Activated CD4-positive, alpha-beta T cell treated with anti-CD3 and anti-CD28 coated beads for 24 hours (primary cell): ENCODE measurements around the gene PPOX.

ENCODE experiments used
- DNase-seq, 2 donors: peaks; one replicate each; pipeline ENCODE4 v3.0.0-alpha.2; 2020; ENCODE audit warnings: low read depth in 2 of 2

PPOX gene

DNA sequence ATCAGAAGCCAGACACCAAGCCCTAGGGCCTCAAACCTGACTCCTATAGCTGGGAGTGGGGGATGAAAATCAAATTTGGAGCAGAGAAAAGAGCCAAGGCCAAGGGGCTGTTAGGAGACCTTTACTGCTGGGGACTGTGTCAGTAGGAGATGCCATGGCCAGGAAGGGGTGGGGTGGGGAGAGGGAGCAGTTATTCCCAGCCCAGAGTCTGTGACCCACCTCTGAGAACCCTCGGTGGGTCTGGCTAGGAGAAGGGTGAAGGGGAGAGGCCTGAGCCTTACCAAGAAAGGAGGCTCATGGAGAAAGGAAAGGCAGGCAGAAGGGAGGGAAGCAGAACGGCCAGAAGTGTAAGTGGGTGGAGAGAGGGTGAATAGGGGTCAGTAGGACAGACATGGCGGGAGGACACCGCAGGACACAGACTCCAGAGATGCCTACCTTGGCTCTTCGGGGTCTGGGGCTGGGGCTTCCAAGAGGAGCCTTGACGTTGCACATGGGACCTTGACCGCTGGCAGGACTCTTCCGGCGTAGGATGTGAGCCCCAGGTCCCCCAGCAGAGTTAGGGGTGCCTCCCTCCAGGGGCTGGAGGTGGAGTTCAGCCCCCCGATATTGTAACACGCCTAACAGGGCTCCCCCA, 31.5 kb downstream of the PPOX start:
- DNase-seq = no peak

DNA sequence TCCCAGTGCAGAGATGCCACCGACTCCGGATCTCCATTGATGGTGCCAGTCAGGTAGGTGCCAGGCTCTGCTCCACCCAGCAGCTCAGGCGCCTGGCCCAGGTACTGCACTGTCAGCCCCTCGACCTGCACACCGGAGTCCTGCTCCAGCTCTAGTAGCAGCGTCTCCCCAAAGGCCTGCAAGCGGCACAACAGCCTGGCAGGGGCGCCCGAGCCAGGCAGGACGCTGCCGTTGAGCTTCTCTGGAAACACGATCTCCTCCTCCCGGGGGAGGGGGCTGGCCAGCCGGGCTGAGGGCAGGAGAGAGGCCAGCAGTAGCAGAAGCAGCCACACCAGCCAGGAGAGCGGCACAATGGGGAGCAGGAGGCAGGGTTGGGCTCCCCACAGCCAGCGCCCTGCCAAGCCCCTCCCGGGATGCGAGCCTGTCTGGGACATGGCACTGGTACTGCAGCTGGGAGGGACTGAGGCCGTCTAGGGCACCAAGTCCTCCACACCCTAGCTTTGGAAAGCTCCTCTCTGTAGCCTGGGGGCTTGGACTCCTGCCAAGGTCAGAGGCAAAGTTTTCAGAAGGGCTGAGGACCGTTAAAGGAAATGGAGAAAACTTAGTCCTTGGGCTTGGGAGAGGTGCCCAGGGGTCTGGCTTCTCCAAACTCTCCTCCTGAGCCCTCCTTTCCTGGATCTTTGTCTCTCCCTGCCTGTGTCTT, 32.1 kb downstream of the PPOX start:
- no peak for DNase-seq

DNA sequence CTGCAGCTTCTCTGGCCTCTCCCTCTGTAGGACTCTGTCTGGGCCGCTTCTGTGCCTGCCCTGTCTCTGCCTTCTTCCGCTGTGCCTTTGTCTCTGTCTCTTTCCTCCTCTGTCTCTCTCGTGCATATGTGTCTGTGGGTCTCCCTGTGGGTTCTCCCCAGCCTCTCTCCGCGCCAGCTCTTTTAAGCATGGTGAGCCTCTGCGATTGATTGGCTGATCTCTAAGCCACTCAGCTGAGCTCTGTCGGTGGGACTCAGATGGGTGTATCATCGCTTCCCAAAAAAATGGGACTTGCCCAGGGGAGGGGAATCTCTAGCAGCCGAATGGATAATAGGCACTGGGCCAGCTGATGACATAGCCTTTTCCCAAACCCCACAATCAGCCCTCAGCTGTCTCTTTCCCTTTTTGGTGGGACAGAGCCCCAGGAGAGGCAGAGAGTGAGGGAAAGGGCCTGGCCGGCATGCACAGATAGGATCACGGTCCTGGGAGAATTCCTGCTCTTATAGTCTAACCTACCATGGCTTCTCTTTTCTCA, 32.7 kb downstream of the PPOX start, which contains the start of gene ADAMTS4:
TSS of gene ADAMTS4 (minus strand) at position 158 of the 535 bp plus-strand sequence. CDS start 427 bp downstream, outside the sequence.
- no peak for DNase-seq

DNA sequence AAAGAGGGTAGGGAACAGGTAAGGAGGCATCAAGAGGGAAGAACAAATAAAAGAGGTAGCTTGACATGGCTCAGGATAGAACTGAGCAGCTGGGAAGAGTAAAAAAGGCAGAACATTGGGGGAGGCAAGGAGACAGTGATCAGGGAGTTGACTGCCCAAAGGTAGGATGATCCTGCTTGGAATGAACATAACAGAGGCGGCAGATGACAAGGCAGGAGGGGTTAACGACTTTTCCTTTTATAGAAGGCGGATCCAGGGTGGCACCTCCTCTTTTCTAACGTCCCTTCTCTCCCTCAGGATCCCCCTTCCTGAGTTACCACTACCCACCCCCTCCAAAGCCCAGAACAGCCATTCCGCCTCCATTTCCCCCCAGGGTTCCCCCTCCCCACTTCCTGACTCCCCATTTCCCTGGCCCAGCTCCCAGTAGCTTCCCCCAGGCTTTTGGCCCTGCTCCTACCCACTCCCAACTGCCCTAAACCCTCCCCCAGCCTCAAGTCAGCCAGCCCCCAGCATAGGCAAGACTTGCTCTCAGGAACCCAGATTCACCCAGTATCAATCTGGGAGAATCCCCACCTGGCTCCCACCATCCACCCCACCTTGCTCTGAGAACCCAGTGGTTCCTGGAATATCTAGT, 33.4 kb downstream of the PPOX start:
- no peak for DNase-seq

DNA sequence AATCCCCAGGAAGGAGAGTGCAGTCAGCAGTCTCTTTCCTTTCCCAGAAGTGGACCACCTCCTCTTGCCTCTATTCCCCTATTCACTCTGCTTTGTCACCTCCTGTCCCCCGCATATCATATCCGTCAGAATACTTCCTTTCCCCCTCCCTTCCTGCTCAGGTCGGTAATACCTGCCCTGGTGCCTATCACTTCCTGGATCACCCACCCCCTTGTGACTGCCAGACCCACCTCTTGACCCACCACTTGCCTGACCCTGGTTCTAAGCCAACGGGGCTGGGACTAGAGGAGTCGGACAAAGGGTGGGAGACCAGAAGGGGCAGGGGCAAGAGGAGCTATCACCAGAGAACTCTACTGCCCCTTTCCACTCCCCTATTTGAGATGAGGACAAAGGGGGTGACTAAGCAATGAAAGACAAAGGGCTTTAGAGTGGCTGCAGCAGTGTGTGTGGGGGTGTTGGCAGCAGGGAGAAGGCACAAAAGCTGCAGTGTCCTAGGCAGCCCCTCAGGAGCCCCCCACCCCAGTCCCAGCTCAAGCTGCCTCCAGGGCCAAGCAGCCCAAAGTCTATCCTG, 34.3 kb downstream of the PPOX start:
- DNase-seq = no peak

DNA sequence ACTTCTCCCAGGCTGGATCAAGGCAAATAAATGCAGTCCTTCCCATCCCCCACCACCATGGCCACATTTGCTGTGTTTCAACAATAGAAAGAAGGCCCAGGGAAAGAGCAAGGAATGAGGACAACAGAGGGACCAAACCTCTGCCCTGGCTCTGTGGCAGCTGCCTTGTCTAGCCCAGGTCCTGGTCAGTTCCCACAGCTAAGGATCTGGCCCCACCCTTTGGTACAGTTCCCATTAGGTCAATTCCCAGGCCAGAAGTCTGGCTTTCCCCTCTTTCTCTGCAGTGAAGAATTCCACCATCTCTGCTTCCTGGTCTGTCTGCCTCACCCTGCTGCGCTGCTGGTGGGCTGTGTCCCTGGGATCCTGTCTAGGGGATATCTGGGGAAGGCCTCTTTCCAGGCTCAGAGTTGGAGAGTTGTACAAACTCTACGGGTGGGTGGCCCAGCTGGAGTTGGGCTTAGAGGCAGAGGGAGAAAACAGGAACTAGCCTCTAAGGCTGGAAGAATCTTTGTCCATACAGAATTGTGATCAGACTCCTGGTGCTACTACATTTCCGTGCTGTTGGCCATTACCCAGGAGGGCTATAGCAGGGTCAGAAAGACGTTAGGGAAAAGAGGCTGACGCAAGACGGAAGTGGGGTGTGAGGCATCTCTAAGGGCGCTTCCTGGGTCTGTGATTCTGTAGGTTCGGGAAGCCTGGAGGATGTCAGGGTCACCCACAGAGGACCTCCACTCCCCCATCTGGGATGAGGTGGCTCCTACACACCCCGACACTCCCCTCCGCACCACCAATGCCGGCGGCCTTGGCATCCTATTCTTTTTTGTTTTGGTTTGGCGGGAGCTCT, 35.0 kb downstream of the PPOX start:
- DNase-seq = no peak

DNA sequence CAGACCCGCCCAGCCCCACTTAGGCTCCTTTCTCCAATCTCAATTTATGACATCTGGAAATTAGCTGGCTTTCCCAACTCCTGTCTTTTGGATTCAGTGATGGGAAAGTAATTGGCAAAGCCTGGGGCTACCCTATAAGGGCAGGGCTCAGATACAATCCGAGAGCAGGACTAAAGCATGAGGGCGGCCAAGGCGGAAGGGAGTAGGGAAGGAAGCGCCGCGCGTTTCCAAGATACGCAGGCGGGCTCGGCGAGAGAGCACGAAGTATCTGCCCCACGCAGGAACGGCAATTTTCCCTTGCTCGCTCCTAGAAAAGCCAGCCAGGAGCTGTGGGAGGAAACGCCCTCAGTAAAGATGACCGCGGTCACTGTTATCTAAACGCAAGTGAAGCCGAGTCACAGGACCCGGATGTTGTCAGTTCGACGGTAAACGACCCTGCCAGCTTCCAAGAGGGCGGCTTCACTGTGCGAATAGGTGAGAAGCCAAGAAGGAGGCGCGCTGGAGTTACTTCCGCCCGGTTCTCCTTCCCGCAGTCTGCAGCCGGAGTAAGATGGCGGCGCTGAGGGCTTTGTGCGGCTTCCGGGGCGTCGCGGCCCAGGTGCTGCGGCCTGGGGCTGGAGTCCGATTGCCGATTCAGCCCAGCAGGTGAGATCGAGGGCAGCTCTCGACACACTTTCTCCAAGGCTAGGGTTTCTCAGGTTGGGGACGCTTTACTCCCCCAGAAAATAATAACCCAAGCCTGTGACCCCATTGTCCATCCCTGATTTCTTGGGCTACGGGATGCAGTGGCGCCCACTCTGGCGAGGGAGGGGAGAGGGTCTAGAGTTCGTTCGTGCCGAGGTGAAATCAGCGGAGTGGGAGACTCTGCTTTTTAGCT, 35.8 kb downstream of the PPOX start, which contains the start of gene NDUFS2:
TSS of gene NDUFS2 (plus strand) at position 532 of the 877 bp plus-strand sequence. CDS start at position 551, 19 bp downstream.
- peak; percentile 88 to 89 for DNase-seq

DNA sequence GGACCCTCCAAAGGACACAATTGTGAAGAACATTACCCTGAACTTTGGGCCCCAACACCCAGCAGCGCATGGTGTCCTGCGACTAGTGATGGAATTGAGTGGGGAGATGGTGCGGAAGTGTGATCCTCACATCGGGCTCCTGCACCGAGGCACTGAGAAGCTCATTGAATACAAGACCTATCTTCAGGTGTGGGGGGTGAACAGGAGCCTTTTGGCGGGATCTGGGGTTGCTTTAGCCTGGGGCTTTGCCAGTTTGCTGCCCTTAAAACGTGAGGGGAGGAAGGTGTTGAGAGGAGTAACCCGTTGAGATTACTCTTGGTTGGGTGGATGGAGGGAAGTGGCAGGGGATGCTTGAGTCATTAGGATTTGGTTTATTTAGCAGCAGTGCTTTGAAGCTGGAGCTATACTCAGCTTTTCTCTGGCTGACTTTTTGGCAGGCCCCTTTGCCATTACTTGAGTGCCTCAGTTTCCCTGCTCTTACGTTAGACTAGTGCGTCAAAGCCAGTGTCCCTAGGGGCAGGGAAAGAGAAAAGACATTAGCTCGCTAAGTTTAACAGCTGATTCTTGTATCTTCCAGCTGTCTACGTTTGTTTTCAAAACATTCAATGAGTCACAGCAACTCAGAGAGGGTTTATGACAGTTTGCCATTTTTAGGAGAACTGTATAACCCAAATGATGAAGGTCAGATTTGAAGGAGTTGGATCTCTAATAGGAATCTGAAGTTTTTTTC, 40.4 kb downstream of the PPOX start:
- no peak for DNase-seq

DNA sequence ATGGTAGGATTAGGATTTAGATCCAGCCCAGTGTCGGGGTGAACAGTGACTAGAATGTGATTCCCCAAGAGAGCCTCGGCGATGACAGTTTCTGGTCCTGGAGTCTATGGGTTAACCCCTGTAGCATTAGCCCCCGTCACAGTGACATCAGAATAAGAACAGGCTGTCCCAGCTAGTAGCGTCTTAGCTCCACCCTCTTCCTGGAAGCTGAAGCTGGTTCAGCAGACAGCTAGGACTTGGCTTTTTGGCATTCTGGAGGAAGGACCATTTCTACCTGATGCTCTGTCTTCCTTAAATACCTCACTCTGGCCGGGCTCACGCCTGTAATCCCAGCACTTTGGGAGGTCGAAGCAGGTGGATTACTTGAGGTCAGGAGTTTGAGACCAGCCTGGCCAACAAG, 40.9 kb downstream of the PPOX start:
- DNase-seq = no peak

DNA sequence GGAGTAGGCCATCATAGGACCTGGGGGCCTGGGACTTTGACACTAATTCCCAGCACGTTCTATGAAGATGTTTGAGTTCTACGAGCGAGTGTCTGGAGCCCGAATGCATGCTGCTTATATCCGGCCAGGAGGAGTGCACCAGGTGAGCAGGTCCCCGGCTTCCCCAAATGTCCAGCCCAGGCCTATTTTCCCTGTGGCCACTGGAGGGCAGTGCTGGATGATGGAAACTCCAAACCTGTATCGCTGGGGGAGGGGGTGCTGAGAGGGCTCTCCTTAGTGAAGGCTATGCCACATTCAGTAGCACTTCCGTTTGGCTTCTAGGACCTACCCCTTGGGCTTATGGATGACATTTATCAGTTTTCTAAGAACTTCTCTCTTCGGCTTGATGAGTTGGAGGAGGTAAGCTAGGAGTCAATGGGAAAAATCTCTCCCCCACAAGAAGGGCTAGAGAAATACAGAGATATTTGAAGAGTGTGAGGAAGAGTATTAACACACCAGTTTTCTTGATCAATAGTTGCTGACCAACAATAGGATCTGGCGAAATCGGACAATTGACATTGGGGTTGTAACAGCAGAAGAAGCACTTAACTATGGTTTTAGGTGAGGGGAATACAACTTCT, 43.7 kb downstream of the PPOX start:
- peak; percentile 61 to 64 for DNase-seq

DNA sequence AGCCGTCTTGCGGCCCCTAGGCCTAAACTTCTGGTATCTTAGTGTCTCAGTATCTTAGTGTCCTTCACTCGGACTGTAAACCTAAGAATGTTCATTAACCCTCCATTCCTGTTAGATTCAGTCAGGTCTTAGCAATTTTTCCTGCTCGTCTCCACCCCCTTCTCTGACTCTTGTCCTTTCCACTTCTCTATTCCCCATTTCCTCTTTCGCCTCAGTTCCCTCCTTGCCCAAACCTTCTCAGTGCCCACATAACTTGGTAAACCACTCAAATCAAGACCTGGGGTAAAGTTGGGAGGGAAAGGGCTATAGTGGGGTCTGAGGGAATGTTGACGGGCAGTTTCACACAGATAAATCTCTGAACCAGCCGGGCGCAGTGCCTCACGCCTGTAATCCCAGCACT, 48.1 kb downstream of the PPOX start:
- DNase-seq = no peak

DNA sequence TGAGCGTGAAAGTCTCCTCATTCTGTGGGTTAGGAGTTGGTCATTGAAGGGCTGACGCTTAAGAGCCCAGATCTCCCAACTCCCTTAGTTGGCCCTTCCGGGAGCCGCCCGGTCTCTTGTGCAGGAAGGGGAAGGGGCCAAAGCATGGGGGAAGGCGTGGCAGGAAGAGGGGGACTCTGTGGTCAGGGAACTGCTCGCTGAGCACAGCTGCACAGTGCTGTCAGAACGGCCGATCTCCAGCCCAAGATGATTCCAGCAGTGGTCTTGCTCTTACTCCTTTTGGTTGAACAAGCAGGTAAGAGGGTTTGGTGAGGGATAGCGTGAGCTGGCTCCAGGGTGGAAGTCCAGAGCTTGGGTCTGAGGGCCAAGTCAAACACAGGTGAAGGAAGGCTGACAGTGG, 48.9 kb downstream of the PPOX start, which contains the start of gene FCER1G:
TSS of gene FCER1G (plus strand) at position 220 of the 400 bp plus-strand sequence. CDS start at position 247, 27 bp downstream.
- DNase-seq = no peak

DNA sequence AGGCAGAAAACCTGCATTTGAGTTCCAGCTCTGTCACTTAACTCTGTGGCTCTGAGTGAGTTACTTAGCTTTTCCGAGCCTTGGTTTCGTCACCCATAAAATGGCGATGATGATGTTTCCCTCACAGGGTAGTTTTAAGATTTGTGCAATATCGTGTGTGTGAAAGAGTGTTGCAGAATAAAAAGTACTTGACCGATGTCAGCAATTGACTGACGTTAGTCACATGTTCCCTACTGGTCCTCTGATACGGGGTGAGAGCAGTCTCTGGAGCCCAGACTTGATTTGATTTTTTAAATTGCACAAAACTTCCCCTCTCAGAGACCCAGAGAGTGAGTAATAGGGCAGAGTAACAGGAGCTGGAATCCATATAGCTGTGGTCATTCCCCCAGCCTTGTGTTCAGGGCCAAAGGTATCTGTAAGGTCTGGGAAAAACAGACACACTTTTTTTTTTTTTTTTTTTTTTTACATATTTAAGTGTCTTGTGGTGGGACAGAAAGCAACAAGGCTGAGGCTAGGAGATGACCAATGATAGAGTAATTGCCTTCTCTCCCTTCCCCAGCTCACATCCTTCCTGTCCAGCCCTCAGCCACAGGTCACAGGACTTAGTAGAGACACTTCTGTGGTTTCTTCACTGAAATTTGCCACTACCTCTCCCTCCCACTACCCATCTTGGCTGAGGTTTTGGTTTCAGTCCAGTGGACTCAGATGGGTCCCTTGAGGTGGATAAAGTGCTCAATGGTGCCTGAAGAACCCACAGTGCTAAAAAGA, 50.9 kb downstream of the PPOX start:
- DNase-seq = no peak

DNA sequence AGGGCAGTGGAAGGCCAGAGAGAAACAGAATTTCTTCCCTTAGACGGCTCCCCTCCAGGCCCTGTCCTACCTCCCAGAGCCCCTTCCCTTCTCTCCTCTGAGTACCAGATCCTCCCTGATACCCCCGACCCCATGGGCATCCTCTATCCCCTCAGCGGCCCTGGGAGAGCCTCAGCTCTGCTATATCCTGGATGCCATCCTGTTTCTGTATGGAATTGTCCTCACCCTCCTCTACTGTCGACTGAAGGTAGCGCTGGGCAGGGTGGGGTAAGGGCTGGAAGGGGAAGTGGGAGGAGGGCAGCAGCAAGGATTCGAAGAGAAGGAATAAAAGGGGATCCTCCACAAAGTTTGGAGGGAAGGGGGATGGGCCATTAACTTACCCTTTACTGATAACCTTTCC, 51.6 kb downstream of the PPOX start:
- DNase-seq = no peak

DNA sequence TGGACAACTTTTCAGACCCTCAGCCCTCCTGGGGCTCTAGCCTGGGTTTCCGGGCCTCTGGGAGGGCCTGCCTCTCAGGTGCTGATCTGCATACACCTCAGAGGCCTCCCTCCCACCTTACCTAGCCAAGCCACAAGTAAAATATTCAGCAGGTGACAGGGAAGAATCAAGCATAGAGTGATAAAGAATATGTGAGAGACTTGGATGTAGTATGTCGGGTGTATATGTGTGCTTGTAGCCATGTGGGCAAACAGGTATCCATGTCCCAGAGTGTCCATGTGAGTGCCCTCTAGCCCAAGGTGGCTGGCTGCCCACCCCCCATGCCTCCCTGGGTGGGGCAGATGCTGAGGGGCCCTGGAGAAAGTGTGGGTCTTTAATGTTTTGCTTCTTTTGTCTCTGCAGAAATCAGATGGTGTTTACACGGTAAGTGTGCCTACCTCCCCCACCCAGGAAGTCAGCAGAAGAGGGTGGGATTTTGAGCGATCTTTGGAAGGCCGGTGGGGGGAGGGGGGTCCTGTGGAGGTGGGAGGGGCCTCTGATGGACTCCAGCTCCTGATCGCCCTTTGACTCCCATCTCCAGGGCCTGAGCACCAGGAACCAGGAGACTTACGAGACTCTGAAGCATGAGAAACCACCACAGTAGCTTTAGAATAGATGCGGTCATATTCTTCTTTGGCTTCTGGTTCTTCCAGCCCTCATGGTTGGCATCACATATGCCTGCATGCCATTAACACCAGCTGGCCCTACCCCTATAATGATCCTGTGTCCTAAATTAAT, 52.3 kb downstream of the PPOX start:
- no peak for DNase-seq

DNA sequence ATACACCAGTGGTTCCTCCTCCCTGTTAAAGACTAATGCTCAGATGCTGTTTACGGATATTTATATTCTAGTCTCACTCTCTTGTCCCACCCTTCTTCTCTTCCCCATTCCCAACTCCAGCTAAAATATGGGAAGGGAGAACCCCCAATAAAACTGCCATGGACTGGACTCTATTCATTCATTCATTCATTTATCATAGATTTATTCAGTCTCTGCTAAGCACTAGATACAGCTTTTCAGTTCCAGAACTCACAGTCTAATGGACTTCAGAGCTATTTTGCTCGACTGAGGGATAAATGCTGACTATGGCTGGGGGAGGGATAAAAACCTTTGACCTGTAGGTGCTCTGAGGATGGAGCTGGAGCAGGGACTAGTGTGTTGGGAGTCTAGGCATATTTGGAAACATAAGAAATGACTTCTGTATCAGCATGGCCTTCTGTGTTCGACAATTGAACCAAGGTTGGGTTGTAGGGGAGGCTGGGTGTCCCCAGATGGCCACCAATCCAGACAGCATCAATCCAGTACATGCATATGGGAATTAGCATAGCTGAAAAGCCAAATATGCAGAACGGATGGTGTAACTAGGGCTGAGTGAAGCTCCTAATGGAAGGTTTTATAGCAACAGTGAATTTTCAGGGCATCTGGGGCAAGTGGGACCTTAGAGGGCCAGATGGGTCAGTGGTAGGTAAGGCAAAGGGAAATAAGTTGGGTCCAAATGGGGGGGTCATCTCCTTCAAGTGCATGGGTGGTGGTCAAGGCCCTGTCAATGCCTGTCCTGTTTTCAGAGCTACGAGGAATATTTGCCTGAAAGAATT, 53.1 kb downstream of the PPOX start:
- no peak for DNase-seq

DNA sequence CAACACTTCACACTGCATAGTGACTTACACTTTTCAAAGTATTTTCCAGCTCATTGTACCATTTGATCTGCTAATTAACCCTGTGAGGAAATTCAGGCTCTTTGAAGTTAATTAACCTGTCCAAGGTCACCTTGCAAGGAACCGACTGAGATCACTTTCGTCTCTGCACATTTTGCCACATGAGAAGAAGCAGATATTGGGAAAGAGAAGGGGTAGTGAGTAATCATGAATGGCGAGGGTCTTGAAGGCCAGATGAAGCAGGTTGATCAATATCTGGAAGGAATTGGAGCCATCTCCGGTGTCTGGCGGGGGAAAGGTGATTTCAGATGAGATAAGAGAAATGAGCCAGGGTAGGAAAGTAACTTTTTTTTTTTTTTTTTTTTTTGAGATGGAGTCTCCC, 53.8 kb downstream of the PPOX start:
- no peak for DNase-seq
